Bronchial epithelial cell (primary cell): ENCODE data around the gene AGBL3. TPM values are rescaled to one million over a fixed set of nuclear protein-coding genes. Genes with fewer than 3 reads are reported as not detected.

Experiments
- DNase-seq: peaks from one replicate; pipeline ENCODE4 v3.0.0-alpha.2; 2010; ENCODE audit warnings: low read depth
- FAIRE-seq: peaks from 2 replicates; lab custom pipeline; 2011; peaks lifted over from hg19 to GRCh38; lab: Jason Lieb, UNC
- H3K27me3 ChIP-seq: 2 replicates; pipeline ENCODE4 v1.5.1; 2011; ENCODE audit warnings: low read length; ENCODE audit not compliant: control insufficient read depth, insufficient read depth
- H3K36me3 ChIP-seq: 2 replicates; pipeline ENCODE4 v1.5.1; 2011; ENCODE audit warnings: low read length; ENCODE audit not compliant: control insufficient read depth, insufficient read depth
- H3K4me3 ChIP-seq: 2 replicates; pipeline ENCODE4 v1.5.1; 2011; ENCODE audit warnings: mild to moderate bottlenecking, low read depth, low read length, control low read depth
- CTCF ChIP-seq: IDR thresholded peaks from 2 replicates; pipeline ENCODE4 v1.5.1; 2011; ENCODE audit warnings: mild to moderate bottlenecking, moderate library complexity, low read length, control low read depth, inconsistent platforms; ENCODE audit not compliant: insufficient read depth, severe bottlenecking
- total RNA-seq: library from RNA; depleted of rRNA; stranded (reverse); fragments of >200 nt; gene quantifications from 2 replicates; pipeline ENCODE4 v1.2.1, GENCODE V29; 2014

The AGBL3 gene
- total RNA-seq, 1 donor from 2014 or later = 1.8 TPM

DNA sequence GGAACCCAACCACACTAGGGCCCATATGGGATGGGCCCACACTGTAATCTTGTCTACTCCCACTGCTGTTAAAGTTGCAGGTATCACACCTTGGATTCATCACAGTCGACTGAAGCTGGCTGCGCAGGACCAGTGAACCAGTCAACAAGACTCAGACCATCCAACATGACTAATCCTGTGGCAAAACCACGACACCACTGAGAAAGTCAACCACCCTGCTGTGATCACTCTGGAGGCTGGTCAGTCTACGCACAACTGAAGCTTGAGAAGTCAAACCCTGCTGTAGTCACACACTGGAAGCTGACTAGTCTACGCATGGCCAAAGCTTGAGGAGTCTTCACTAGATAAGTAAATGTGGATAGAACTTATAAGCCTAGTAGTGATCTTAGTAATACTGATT lies 193.8 kb downstream of the AGBL3 start:
- no peak overlapping the region for H3K4me3 ChIP-seq
- no peak for TF ChIP-seq CTCF
- DNase-seq (peak; percentile 58), FAIRE-seq (no peak)
- H3K36me3 ChIP-seq = peaks cover 10% of the 10 kb centered on the region
- no peaks in the 10 kb centered on the region for H3K27me3 ChIP-seq

- no peak for FAIRE-seq
- no peak for DNase-seq
- Histone ChIP-seq H3K27me3 (no peaks in the 10 kb centered on the region), H3K4me3 (no peak overlapping the region), H3K36me3 (peaks cover 12% of the 10 kb centered on the region)
- TF ChIP-seq CTCF = no peak
Observed at GRCh38 chr7:135181261-135181928, 195.1 kb downstream of the AGBL3 start.

DNA sequence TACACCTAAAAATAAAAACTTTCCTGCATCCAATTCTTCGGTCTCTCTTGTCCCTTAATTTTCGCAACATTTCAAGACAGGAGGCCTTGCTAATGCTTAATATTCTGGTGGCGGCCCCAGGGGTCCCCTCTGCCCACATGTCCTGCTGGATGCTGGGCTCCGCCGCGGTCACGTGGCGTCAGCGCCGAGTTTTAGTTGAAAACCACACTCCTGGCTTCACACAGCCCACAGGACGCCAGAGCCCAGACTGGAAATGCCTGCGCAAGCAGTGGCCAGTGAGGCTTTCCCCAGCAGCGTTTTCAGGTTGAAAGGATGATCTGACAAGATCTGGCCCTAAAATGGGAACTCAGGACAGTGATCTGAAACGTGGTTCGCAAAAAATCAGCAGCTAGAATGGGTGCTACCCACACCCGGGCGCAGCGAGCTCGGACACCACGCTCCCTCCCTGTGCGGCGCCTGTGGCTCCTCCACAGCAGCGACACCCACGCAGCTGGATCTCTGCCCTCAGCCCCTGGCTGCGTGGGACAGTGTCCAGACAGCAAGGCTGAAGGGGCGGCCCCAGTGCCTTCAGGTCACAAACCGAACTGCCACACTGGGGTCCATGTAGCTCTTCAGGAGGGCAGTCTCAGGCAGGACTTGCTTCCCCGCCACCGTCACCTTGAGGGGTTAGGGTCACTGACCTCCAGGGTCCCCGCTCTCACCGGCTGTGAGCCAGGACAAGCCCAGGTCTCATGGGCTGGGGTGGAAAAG lies 195.8 kb downstream of the AGBL3 start:
- TF ChIP-seq CTCF = no peak
- peaks cover 17% of the 10 kb centered on the region for H3K36me3 ChIP-seq
- DNase-seq (no peak), FAIRE-seq (no peak)
- no peaks in the 10 kb centered on the region for H3K27me3 ChIP-seq
- no peak overlapping the region for H3K4me3 ChIP-seq

- FAIRE-seq (no peak), DNase-seq (no peak)
- no peak for TF ChIP-seq CTCF
Observed at GRCh38 chr7:135183478-135183877, 197.2 kb downstream of the AGBL3 start.

DNA sequence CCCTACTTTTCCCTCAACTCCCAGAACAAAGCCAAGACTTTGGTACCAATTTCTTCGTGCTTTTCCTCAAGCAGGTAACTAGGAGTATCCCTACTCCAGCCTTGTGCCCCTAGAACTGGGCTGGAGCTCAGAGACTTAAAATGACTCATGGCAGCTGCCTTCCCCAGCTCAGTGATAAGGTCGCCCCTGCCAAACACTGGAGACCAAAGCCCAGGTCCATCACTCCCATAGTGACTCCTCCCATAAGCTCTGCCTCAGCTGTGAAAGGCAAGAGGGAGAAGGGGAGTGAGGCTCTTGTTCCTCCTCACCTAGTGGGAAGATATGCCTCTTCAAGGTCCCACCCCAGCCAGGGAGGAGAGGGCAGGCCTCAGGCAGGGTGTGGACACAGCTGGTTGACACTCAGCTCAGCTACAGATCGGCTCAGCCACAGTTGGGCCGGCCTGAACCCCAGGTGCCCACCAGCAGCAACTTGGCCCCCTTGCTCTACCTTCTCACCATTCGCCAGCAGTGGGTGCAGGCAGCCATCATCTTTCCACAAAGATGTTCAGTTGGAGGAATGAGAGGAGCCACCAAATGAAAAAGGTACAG lies 198.0 kb downstream of the AGBL3 start:
- peaks cover 33% of the 10 kb centered on the region for H3K36me3 ChIP-seq
- no peak for DNase-seq
- no peaks in the 10 kb centered on the region for H3K27me3 ChIP-seq
- no peak overlapping the region for H3K4me3 ChIP-seq
- no peak for FAIRE-seq
- TF ChIP-seq CTCF = no peak

More at GRCh38 chr7:135183478-135183877, 197.2 kb downstream of the AGBL3 start:
- peaks cover 27% of the 10 kb centered on the region for H3K36me3 ChIP-seq
- H3K27me3 ChIP-seq = no peaks in the 10 kb centered on the region
- H3K4me3 ChIP-seq = no peak overlapping the region

Other genes starting within 250 kb of the AGBL3 start
- 71.3 and 102 TPM in 2 replicates for gene CALD1, start 206.9 kb upstream of the AGBL3 start, total RNA-seq
- 0.51 and 0.53 TPM in 2 replicates for gene TMEM140, start 161.6 kb downstream of the AGBL3 start, total RNA-seq
- gene CYREN, start 184.2 kb downstream of the AGBL3 start, total RNA-seq = 51.9 and 68.0 TPM in 2 replicates
- gene WDR91, start 225.0 kb downstream of the AGBL3 start, total RNA-seq = 4.7 and 6.9 TPM in 2 replicates
- not detected in 2 replicates for gene STRA8, start 247.3 kb downstream of the AGBL3 start, total RNA-seq